ENCODE results near the gene B3GNT4. TPM values are rescaled to one million over a fixed set of nuclear protein-coding genes. Genes with fewer than 3 reads are reported as not detected.

B3GNT4 gene
- total and polyA plus RNA-seq, 2 of the 8 experiments (the other 6 are each of a cell fraction or from before 2014, with no cell fraction given): 1.1 to 1.4 TPM

DNA sequence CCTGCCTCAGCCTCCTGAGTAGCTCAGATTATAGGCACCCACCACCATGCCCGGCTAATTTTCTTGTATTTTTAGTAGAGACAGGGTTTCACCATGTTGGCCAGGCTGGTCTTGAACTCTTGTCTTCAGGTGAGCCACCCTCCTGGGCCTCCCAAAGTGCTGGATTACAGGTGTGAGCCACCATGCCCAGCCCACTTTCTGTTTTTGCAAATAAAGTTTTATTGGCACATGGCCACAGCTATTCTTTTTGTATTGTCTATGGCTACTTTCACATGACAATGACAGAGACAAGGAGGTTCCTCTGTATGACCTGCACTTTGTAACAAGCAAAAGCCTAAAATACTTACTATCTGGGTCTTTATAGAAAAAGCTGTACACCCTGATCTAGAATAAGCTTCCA, 42.0 kb downstream of the B3GNT4 start:
- Histone ChIP-seq H2BK20ac (ENCODE audit: low read length) (no peak overlapping the region), H4K20me1 (replicated peaks in 1 of 2; ENCODE audit: control insufficient read depth in 1 of 2, insufficient read depth in 2 of 2, low read length in 2 of 2) (no peaks in the 10 kb centered on the region), H3K14ac (ENCODE audit: insufficient read length) (no peak overlapping the region), H4K91ac (replicated peaks; ENCODE audit: insufficient read length, low read length) (no peak overlapping the region), H2AK5ac (ENCODE audit: low read depth, low read length) (no peak overlapping the region), H3K27me3 (replicated peaks in 1 of 4; ENCODE audit: control insufficient read depth in 3 of 4, extremely low read depth in 1 of 4, insufficient read depth in 3 of 4, low read length in 3 of 4) (no peaks in the 10 kb centered on the region), H3K9ac (replicated peaks in 1 of 4; ENCODE audit: extremely low read depth in 1 of 4, low read depth in 3 of 4, low read length in 3 of 4) (no peak overlapping the region), H4K8ac (ENCODE audit: extremely low read depth, insufficient read depth, low read length) (no peak overlapping the region), H3K9me3 (ENCODE audit: insufficient read depth in 2 of 2, low read depth in 1 of 2, low read length in 1 of 2) (no peaks in the 10 kb centered on the region), H3K4me3 (ENCODE audit: extremely low read depth in 1 of 4, insufficient read depth in 2 of 4, low read depth in 3 of 4, low read length in 4 of 4) (no peak overlapping the region), H3K4me2 (ENCODE audit: insufficient read depth in 1 of 2, low read depth in 2 of 2, low read length in 2 of 2) (no peak overlapping the region), H2BK12ac (ENCODE audit: low read depth, low read length) (no peak overlapping the region), H3K18ac (ENCODE audit: extremely low read depth, low read length) (no peak overlapping the region), H4K5ac (ENCODE audit: insufficient read length, low read depth, low read length) (no peak overlapping the region), H2BK120ac (replicated peaks; ENCODE audit: low read depth, low read length) (no peak overlapping the region), H3K23me2 (ENCODE audit: low read depth, low read length) (no peaks in the 10 kb centered on the region), H2BK15ac (ENCODE audit: low read length) (no peak overlapping the region), H3K56ac (replicated peaks; ENCODE audit: insufficient read length, low read depth, low read length) (no peak overlapping the region), H3K79me1 (ENCODE audit: low read depth, low read length) (no peaks in the 10 kb centered on the region), H3K4ac (replicated peaks; ENCODE audit: insufficient read length, low read depth, low read length) (no peak overlapping the region), H3K4me1 (replicated peaks in 1 of 4; ENCODE audit: control insufficient read depth in 3 of 4, insufficient read depth in 4 of 4, low read length in 3 of 4) (no peaks in the 10 kb centered on the region), H2AFZ (ENCODE audit: low read length) (no peak overlapping the region), H3K27ac (ENCODE audit: low read depth, low read length) (no peak overlapping the region), H3K23ac (ENCODE audit: insufficient read length) (no peak overlapping the region), H3K36me3 (ENCODE audit: control insufficient read depth in 2 of 4, insufficient read depth in 4 of 4, low read length in 3 of 4) (peaks cover 0 to 14% (median 3%) of the 10 kb centered on the region in 4 experiments; a peak in 5 of 8 replicates), H2BK5ac (ENCODE audit: low read depth, low read length) (no peak overlapping the region), H3K79me2 (ENCODE audit: control insufficient read depth in 1 of 2, insufficient read depth in 2 of 2, low read length in 2 of 2) (no peaks in the 10 kb centered on the region)
- POLR2A ChIA-PET (ENCODE audit: partially characterized antibody): interaction anchor here (2.0 kb wide), 1 partner anchor 13 kb away, joined by 5 read pairs; no protein-coding TSS in a partner anchor
- CTCF ChIA-PET (ENCODE audit: partially characterized antibody): interaction anchor here (1.1 kb wide), 1 partner anchor 54 kb away, joined by 3 read pairs; no protein-coding TSS in a partner anchor
- TF ChIP-seq TBP (IDR thresholded peaks at IDR 0.05; ENCODE audit: low read depth, low read length) (no peak), TCF12 (IDR thresholded peaks at IDR 0.05; ENCODE audit: low read depth, low read length) (no peak), JUN (IDR thresholded peaks at IDR 0.05; ENCODE audit: low read depth, low read length) (no peak), FOSL1 (IDR thresholded peaks at IDR 0.05; ENCODE audit: insufficient read depth, low read depth, low read length) (no peak)
- DNase-seq (ENCODE audit: low read depth in 1 of 2, low spot score in 2 of 2) (no peak), FAIRE-seq (no peak)
- 60% methylated on average over 1 of the region's 1 CpG; no CpG with 5 or more reads in 1 of the 2 experiments for WGBS, 2 experiments (ENCODE audit: extremely low coverage in 1 of 2, insufficient coverage in 1 of 2, insufficient read length in 1 of 2, insufficient replicate concordance in 2 of 2, low coverage in 1 of 2, low lambda C conversion rate in 2 of 2, missing lambda C conversion rate in 1 of 2)

Measured in H1 (cell line).